Parathyroid adenoma (tissue), 2 donors: ENCODE data around the gene NR2F2.

Experiments used
- H2AFZ ChIP-seq: fragments of 300-600 bp; sonication (generic); one replicate; pipeline ENCODE4 v1.7.0; 2017; ENCODE audit warnings: antibody characterized with exemption, mild to moderate bottlenecking
- H3K27ac ChIP-seq: fragments of 300-600 bp; sonication (generic); one replicate; pipeline ENCODE4 v1.7.0; 2017
- H3K27me3 ChIP-seq: fragments of 300-600 bp; sonication (generic); one replicate; pipeline ENCODE4 v1.7.0; 2017; ENCODE audit warnings: low read length; ENCODE audit not compliant: control insufficient read depth, insufficient read depth
- H3K36me3 ChIP-seq: fragments of 300-600 bp; sonication (generic); one replicate; pipeline ENCODE4 v1.7.0; 2017; ENCODE audit warnings: low read length; ENCODE audit not compliant: control insufficient read depth, insufficient read depth
- H3K4me1 ChIP-seq: fragments of 300-600 bp; sonication (generic); one replicate; pipeline ENCODE4 v1.7.0; 2017; ENCODE audit warnings: control low read depth
- H3K4me2 ChIP-seq: fragments of 300-600 bp; sonication (generic); one replicate; pipeline ENCODE4 v1.7.0; 2017; ENCODE audit warnings: low read length
- H3K4me3 ChIP-seq: fragments of 300-600 bp; sonication (generic); one replicate; pipeline ENCODE4 v1.7.0; 2017; ENCODE audit warnings: low read depth, low read length
- H3K79me2 ChIP-seq: fragments of 300-600 bp; sonication (generic); one replicate; pipeline ENCODE4 v1.7.0; 2017; ENCODE audit warnings: control low read depth
- H3K9ac ChIP-seq: fragments of 300-600 bp; sonication (generic); one replicate; pipeline ENCODE4 v1.7.0; 2017; ENCODE audit warnings: mild to moderate bottlenecking
- H3K9me3 ChIP-seq: fragments of 300-600 bp; sonication (generic); one replicate; pipeline ENCODE4 v1.7.0; 2017; ENCODE audit warnings: low read length; ENCODE audit not compliant: control insufficient read depth
- TF ChIP-seq, protein P1 (sequence below): fragments of 300-600 bp; sonication (generic); IDR thresholded peaks from one replicate; pipeline ENCODE4 v1.7.0; 2017; ENCODE audit warnings: antibody characterized with exemption, mild to moderate bottlenecking
- donor health status: primary hyperparathyroidism.

The NR2F2 gene

DNA sequence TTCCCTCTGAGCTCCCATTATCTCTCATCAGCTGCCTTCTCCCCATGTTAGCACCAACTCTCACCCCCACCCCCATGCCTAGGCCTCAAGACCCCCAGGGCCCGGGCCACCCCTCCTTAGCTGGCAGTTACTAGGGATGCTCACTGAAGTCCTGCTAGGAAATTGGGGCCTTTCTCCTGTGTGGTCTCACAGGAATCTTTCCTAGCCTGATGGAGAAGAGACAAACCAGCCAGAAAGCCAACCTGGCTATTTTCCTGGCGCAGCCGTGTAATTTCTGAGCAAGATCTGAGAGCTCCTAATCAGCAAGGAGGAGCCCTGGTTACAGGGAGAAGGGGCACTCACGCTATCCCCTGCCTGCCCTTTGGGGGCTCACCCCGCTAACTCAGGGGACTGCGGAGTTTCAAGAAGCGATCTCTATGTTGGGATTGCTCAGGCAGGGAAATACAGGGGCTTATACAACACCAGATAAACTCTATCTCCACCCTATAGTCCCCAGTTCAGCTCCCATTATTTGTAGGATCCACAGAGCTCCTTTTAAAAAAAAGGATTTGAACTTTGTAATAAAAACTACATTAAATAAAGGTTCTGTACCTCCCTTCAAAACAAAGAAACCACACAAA, 25.2 kb downstream of the NR2F2 start:
- TF ChIP-seq, protein P1, sequence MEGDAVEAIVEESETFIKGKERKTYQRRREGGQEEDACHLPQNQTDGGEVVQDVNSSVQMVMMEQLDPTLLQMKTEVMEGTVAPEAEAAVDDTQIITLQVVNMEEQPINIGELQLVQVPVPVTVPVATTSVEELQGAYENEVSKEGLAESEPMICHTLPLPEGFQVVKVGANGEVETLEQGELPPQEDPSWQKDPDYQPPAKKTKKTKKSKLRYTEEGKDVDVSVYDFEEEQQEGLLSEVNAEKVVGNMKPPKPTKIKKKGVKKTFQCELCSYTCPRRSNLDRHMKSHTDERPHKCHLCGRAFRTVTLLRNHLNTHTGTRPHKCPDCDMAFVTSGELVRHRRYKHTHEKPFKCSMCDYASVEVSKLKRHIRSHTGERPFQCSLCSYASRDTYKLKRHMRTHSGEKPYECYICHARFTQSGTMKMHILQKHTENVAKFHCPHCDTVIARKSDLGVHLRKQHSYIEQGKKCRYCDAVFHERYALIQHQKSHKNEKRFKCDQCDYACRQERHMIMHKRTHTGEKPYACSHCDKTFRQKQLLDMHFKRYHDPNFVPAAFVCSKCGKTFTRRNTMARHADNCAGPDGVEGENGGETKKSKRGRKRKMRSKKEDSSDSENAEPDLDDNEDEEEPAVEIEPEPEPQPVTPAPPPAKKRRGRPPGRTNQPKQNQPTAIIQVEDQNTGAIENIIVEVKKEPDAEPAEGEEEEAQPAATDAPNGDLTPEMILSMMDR: no peak
- no peaks in the 10 kb centered on the region for H3K27me3 ChIP-seq

DNA sequence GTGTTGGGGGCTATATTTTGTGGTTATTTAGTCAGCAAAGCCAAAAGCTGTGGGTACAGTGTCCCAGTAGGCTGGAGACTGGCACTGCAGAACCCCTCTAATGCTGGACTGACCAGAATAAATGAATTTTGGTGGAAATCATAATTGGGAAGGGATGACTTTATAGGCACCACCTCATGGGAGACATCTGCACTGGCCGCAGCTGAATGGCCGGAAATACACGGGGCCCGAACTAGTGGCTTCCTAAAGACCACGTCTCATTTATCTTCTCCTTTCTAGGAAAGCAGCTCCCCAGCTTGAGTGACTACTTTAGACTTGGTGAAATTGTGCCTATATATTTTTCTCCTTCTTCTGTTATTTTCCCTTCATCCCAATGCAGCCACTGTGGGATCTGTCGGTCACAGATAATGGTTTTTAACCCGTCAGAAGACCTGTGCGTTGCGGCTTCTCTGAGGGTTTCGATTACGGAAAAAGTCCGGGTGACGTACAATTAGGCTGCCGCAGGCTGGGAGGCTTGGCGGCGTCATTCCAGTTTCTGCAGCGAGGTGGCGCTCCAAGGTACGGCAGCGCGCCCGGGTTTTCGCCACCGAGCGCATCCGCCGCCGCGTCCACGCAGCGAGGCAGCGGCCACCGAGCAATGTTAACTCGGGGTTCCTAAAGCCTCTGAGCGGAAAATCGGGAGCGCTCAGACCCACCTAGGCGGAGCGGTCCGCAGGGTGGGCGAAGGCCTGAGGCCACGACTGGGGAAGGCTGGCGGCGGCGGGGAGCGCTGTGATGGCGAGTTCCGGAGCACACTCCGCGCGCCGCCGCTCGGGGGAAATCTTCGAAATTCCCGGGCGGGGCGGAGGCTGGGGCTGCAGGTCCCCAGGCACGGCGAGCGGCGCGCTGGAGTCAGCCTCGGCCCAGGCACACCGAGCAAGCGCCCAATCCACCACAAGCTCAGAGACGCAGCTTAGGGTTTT, 26.3 kb downstream of the NR2F2 start:
- Histone ChIP-seq H3K9ac (no peak overlapping the region), H3K9me3 (no peaks in the 10 kb centered on the region), H2AFZ (peak overlapping the region; percentile 77), H3K27me3 (no peaks in the 10 kb centered on the region), H3K4me1 (peaks cover 6% of the 10 kb centered on the region), H3K4me2 (peak overlapping the region; percentile 81), H3K4me3 (peak overlapping the region; percentile 49), H3K27ac (peak overlapping the region; percentile 96), H3K36me3 (no peaks in the 10 kb centered on the region), H3K79me2 (peaks cover 19% of the 10 kb centered on the region)
- TF ChIP-seq, protein P1: peak; percentile 92

More for the DNA sequence above, 25.2 kb downstream of the NR2F2 start:
- Histone ChIP-seq H3K9me3 (no peaks in the 10 kb centered on the region), H3K36me3 (no peaks in the 10 kb centered on the region), H3K27ac (peak overlapping the region; percentile 96), H3K4me3 (no peak overlapping the region), H3K4me1 (peaks cover 12% of the 10 kb centered on the region), H3K4me2 (no peak overlapping the region), H2AFZ (peak overlapping the region; percentile 53), H3K79me2 (peaks cover 14% of the 10 kb centered on the region), H3K9ac (no peak overlapping the region)

- TF ChIP-seq, protein P1: no peak
- no peaks in the 10 kb centered on the region for H3K4me1 ChIP-seq
- H3K36me3 ChIP-seq: no peaks in the 10 kb centered on the region
- H3K27ac ChIP-seq: no peak overlapping the region
- no peak overlapping the region for H3K4me3 ChIP-seq
- no peak overlapping the region for H3K9ac ChIP-seq
- no peaks in the 10 kb centered on the region for H3K27me3 ChIP-seq
- H2AFZ ChIP-seq: no peak overlapping the region
- no peaks in the 10 kb centered on the region for H3K9me3 ChIP-seq
- H3K4me2 ChIP-seq: no peak overlapping the region
- peaks cover 16% of the 10 kb centered on the region for H3K79me2 ChIP-seq
Observed at GRCh38 chr15:96358001-96358801, 27.7 kb downstream of the NR2F2 start.

- Histone ChIP-seq H3K4me2 (no peak overlapping the region), H3K4me3 (no peak overlapping the region), H3K27ac (no peak overlapping the region), H3K27me3 (no peaks in the 10 kb centered on the region), H3K79me2 (peaks cover 11% of the 10 kb centered on the region), H3K9ac (no peak overlapping the region), H3K9me3 (no peaks in the 10 kb centered on the region), H3K4me1 (no peaks in the 10 kb centered on the region), H3K36me3 (no peaks in the 10 kb centered on the region), H2AFZ (no peak overlapping the region)
- TF ChIP-seq, protein P1: no peak
Observed at GRCh38 chr15:96358821-96359615, 28.5 kb downstream of the NR2F2 start.
